ENCODE measurements around the gene PACRG.

DNA sequence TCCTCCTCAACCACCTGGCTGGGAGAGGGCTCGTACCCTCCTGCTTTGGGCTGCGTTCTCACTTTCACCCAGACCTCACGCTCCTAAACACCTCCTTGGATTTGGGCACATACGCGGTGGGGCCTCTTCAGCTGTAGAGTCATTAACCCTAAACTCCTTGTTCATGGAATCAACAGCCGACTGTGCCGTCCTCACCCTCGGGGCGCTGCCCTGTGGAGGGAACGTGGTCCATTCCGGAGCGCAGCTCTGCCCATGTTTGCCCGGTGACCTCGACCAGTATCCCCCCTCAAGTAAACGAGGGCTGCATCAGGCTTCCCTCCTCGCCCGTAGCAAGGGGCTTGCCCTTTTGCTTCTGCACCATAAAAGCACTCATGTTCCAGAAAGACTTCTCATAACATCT lies 512.8 kb downstream of the PACRG start:
- TF ChIP-seq OSR1 (CRISPR knock-in tag; IDR thresholded peaks at IDR 0.05) (no peak), CSDC2 (CRISPR knock-in tag; IDR thresholded peaks at IDR 0.05) (no peak), GLIS3 (CRISPR knock-in tag; IDR thresholded peaks at IDR 0.05) (no peak), SNAI2 (CRISPR knock-in tag; IDR thresholded peaks at IDR 0.05) (no peak), TCF4 (CRISPR knock-in tag; IDR thresholded peaks at IDR 0.05; ENCODE audit: borderline replicate concordance) (no peak), BACH2 (CRISPR knock-in tag; IDR thresholded peaks at IDR 0.05; ENCODE audit: borderline replicate concordance) (no peak), ZFP30 (CRISPR knock-in tag; IDR thresholded peaks at IDR 0.05) (no peak)
- TF ChIP-seq, protein P1, sequence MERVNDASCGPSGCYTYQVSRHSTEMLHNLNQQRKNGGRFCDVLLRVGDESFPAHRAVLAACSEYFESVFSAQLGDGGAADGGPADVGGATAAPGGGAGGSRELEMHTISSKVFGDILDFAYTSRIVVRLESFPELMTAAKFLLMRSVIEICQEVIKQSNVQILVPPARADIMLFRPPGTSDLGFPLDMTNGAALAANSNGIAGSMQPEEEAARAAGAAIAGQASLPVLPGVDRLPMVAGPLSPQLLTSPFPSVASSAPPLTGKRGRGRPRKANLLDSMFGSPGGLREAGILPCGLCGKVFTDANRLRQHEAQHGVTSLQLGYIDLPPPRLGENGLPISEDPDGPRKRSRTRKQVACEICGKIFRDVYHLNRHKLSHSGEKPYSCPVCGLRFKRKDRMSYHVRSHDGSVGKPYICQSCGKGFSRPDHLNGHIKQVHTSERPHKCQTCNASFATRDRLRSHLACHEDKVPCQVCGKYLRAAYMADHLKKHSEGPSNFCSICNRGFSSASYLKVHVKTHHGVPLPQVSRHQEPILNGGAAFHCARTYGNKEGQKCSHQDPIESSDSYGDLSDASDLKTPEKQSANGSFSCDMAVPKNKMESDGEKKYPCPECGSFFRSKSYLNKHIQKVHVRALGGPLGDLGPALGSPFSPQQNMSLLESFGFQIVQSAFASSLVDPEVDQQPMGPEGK (CRISPR knock-in tag; IDR thresholded peaks at IDR 0.05; ENCODE audit: borderline replicate concordance) = no peak
- TF ChIP-seq, protein P2, sequence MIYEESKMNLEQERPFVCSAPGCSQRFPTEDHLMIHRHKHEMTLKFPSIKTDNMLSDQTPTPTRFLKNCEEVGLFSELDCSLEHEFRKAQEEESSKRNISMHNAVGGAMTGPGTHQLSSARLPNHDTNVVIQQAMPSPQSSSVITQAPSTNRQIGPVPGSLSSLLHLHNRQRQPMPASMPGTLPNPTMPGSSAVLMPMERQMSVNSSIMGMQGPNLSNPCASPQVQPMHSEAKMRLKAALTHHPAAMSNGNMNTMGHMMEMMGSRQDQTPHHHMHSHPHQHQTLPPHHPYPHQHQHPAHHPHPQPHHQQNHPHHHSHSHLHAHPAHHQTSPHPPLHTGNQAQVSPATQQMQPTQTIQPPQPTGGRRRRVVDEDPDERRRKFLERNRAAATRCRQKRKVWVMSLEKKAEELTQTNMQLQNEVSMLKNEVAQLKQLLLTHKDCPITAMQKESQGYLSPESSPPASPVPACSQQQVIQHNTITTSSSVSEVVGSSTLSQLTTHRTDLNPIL (CRISPR knock-in tag; IDR thresholded peaks at IDR 0.05; ENCODE audit: low read depth) = no peak
- TF ChIP-seq, protein P3, sequence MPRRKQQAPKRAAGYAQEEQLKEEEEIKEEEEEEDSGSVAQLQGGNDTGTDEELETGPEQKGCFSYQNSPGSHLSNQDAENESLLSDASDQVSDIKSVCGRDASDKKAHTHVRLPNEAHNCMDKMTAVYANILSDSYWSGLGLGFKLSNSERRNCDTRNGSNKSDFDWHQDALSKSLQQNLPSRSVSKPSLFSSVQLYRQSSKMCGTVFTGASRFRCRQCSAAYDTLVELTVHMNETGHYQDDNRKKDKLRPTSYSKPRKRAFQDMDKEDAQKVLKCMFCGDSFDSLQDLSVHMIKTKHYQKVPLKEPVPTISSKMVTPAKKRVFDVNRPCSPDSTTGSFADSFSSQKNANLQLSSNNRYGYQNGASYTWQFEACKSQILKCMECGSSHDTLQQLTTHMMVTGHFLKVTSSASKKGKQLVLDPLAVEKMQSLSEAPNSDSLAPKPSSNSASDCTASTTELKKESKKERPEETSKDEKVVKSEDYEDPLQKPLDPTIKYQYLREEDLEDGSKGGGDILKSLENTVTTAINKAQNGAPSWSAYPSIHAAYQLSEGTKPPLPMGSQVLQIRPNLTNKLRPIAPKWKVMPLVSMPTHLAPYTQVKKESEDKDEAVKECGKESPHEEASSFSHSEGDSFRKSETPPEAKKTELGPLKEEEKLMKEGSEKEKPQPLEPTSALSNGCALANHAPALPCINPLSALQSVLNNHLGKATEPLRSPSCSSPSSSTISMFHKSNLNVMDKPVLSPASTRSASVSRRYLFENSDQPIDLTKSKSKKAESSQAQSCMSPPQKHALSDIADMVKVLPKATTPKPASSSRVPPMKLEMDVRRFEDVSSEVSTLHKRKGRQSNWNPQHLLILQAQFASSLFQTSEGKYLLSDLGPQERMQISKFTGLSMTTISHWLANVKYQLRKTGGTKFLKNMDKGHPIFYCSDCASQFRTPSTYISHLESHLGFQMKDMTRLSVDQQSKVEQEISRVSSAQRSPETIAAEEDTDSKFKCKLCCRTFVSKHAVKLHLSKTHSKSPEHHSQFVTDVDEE (CRISPR knock-in tag; IDR thresholded peaks at IDR 0.05) = no peak
